Measurements from ENCODE around the gene TCP11L2.

TCP11L2 gene

DNA sequence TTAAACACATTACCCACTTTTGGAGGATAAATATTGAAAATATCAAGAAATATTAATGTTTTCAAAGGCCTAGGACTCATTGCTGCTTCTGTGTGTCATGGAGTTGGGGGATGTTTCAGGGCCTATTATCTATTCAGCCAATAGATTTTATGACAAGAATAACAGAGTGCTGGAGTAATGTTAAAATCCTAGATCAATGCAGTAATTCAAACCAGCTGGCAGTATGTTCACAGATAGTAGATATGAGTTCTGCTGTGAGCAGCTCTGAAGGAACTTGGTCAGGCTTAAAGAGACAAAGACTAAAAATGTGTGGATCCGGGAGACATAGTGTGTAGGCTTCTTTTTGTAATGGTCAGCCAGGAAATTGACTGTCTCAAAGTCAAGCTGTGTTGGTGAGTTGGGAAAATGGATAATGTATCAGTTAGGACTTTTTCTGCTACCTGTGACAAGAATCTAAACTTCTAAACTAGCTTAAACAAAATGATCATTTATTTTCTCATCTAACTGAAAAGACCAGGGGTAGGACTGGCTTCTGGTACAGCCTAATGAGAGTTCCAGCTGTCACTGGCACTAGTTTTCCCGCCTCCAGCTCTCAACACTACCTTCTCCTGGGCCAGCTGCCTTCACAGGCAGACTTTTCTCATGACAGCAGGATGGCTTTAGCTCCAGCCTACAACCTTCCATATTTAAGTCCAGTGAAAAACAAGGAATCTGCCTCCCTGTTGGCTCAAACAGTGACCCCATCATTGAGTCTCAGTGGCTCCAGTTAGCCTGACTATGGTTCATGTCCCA is 38.7 kb downstream of the TCP11L2 start:
- no peaks in the 10 kb centered on the region for H3K79me2 ChIP-seq (ENCODE audit: control insufficient read depth, low read length)
- no peak overlapping the region for H3K27ac ChIP-seq (ENCODE audit: low read depth, low read length)
- no peaks in the 10 kb centered on the region for H3K9me2 ChIP-seq (replicated peaks; ENCODE audit: control insufficient read depth, low read length)

DNA sequence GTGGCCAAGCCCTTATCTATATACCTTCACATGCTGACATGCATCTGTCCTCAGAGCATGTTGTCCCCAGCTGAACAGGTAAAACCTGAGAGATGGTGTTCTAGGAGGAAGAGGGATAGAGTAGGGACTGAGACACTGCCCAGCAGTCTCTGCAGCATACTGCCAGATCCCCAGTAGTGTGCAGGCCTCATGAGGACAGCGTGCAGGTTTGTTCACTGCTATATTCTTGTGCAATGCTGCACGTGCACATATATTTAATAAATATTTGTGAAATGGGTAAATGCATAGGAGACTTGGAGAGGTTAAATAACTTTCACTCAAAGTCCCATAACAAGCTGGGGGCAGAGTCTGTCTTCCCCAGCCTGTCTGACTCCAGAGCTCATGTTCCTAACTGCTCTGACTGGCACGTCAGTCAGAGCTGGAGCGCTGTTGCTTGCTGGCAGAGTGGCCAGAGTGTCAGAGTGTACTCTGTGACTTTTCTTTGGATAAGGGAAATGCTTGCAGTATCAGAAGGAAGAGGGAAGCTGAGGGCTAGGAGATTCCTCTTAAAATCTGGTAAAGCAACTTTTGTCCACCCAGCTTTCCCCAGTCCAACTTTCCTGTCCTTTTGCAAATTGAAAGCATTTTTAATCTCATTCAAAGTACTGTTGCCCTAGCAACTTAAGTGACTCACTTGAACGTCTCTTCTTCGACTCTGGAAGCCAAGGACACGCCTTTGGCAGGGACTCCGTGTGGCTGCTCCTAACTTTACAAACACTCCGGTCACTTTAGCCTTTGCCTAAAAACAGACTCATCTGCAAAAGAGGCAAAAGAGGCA is 40.1 kb downstream of the TCP11L2 start:
- no peaks in the 10 kb centered on the region for H3K9me2 ChIP-seq (replicated peaks; ENCODE audit: control insufficient read depth, low read length)
- no peaks in the 10 kb centered on the region for H3F3A ChIP-seq (ENCODE audit: control insufficient read depth, insufficient read depth)
- no peaks in the 10 kb centered on the region for H4K20me1 ChIP-seq (ENCODE audit: control insufficient read depth, insufficient read depth, low read depth, low read length)
- no peaks in the 10 kb centered on the region for H3K4me1 ChIP-seq (ENCODE audit: control insufficient read depth, low read length)
- no peak overlapping the region for H3K4me2 ChIP-seq (ENCODE audit: low read length)
- no peaks in the 10 kb centered on the region for H3K9me3 ChIP-seq (ENCODE audit: control insufficient read depth, insufficient read depth, low read length)
- TF ChIP-seq EZH2phosphoT487 (IDR thresholded peaks at IDR 0.05; ENCODE audit: borderline replicate concordance, low read length) = no peak
- TF ChIP-seq, protein P1, sequence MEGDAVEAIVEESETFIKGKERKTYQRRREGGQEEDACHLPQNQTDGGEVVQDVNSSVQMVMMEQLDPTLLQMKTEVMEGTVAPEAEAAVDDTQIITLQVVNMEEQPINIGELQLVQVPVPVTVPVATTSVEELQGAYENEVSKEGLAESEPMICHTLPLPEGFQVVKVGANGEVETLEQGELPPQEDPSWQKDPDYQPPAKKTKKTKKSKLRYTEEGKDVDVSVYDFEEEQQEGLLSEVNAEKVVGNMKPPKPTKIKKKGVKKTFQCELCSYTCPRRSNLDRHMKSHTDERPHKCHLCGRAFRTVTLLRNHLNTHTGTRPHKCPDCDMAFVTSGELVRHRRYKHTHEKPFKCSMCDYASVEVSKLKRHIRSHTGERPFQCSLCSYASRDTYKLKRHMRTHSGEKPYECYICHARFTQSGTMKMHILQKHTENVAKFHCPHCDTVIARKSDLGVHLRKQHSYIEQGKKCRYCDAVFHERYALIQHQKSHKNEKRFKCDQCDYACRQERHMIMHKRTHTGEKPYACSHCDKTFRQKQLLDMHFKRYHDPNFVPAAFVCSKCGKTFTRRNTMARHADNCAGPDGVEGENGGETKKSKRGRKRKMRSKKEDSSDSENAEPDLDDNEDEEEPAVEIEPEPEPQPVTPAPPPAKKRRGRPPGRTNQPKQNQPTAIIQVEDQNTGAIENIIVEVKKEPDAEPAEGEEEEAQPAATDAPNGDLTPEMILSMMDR (IDR thresholded peaks at IDR 0.05; ENCODE audit: low read depth, low read length, poor library complexity, severe bottlenecking) = no peak
- no peak overlapping the region for H3K27ac ChIP-seq (ENCODE audit: low read depth, low read length)
- no peaks in the 10 kb centered on the region; the same call in 1 of the 2 replicates for H3K27me3 ChIP-seq (ENCODE audit: control insufficient read depth, low read length)
- H3K36me3 ChIP-seq (ENCODE audit: control insufficient read depth, low read length) = no peaks in the 10 kb centered on the region
- H3K79me2 ChIP-seq (ENCODE audit: control insufficient read depth, low read length) = no peaks in the 10 kb centered on the region
- H3K4me3 ChIP-seq (ENCODE audit: low read length) = no peak overlapping the region

More for the DNA sequence above, 38.7 kb downstream of the TCP11L2 start:
- no peaks in the 10 kb centered on the region for H3K9me3 ChIP-seq (ENCODE audit: control insufficient read depth, insufficient read depth, low read length)
- TF ChIP-seq EZH2phosphoT487 (IDR thresholded peaks at IDR 0.05; ENCODE audit: borderline replicate concordance, low read length) = no peak
- TF ChIP-seq, protein P1 (IDR thresholded peaks at IDR 0.05; ENCODE audit: low read depth, low read length, poor library complexity, severe bottlenecking) = no peak
- no peaks in the 10 kb centered on the region for H3F3A ChIP-seq (ENCODE audit: control insufficient read depth, insufficient read depth)
- H4K20me1 ChIP-seq (ENCODE audit: control insufficient read depth, insufficient read depth, low read depth, low read length) = no peaks in the 10 kb centered on the region
- H3K36me3 ChIP-seq (ENCODE audit: control insufficient read depth, low read length) = no peaks in the 10 kb centered on the region
- H3K4me2 ChIP-seq (ENCODE audit: low read length) = no peak overlapping the region
- no peaks in the 10 kb centered on the region for H3K4me1 ChIP-seq (ENCODE audit: control insufficient read depth, low read length)
- H3K27me3 ChIP-seq (ENCODE audit: control insufficient read depth, low read length) = no peaks in the 10 kb centered on the region; the same call in 1 of the 2 replicates
- no peak overlapping the region for H3K4me3 ChIP-seq (ENCODE audit: low read length)

DNA sequence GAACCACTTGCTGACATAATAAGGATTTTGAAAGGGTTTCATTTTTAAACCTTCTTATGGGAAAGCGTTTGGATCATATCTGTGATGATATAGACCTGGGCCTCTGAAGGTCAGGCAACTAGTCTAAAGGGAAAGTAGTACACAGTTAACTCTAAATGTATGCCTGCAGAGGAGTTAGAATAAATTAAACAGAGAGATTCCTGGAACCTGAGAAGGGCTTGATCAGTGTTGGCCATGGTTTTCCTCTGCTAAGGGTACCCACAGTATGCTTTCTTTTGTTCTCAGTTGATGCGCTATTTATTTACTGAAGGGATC is 40.6 kb downstream of the TCP11L2 start:
- Histone ChIP-seq H3K27ac (ENCODE audit: low read depth, low read length) (no peak overlapping the region), H3K4me1 (ENCODE audit: control insufficient read depth, low read length) (no peaks in the 10 kb centered on the region), H3F3A (ENCODE audit: control insufficient read depth, insufficient read depth) (no peaks in the 10 kb centered on the region), H4K20me1 (ENCODE audit: control insufficient read depth, insufficient read depth, low read depth, low read length) (no peaks in the 10 kb centered on the region), H3K36me3 (ENCODE audit: control insufficient read depth, low read length) (no peaks in the 10 kb centered on the region), H3K27me3 (ENCODE audit: control insufficient read depth, low read length) (no peaks in the 10 kb centered on the region; the same call in 1 of the 2 replicates), H3K9me2 (replicated peaks; ENCODE audit: control insufficient read depth, low read length) (no peaks in the 10 kb centered on the region), H3K4me2 (ENCODE audit: low read length) (no peak overlapping the region), H3K9me3 (ENCODE audit: control insufficient read depth, insufficient read depth, low read length) (no peaks in the 10 kb centered on the region), H3K79me2 (ENCODE audit: control insufficient read depth, low read length) (no peaks in the 10 kb centered on the region), H3K4me3 (ENCODE audit: low read length) (no peak overlapping the region)
- TF ChIP-seq EZH2phosphoT487 (IDR thresholded peaks at IDR 0.05; ENCODE audit: borderline replicate concordance, low read length) = no peak
- TF ChIP-seq, protein P1 (IDR thresholded peaks at IDR 0.05; ENCODE audit: low read depth, low read length, poor library complexity, severe bottlenecking) = no peak

All from DOHH2 (cell line).